DMS153 treated with DMSO at 0.1 percent for 48 hours (cell line): ENCODE data around the gene GPRC5A.
"Not testable (repeated sequence)": the region's sequence is repeated elsewhere in the genome, so short reads cannot be mapped to it uniquely, and the experiment has no call there.

Experiments
- DNase-seq: peaks from one replicate; lab custom pipeline; 2025; ENCODE audit not compliant: unreplicated experiment; lab: John Stamatoyannopoulos, UW

GPRC5A gene

GRCh38 chr12:12891080-12891880 lies at the start of gene GPRC5A:
Gene GPRC5A (plus strand): TSS chr12:12891562. CDS start chr12:12908250, 16,688 bp downstream.
- no peak for DNase-seq

- DNase-seq = no peak
Observed at GRCh38 chr12:12845794-12846243, 45.5 kb upstream of the GPRC5A start.

GRCh38 chr12:12846780-12847179 lies 44.6 kb upstream of the GPRC5A start:
- DNase-seq = not testable (repeated sequence)

GRCh38 chr12:12853435-12853834 lies 37.9 kb upstream of the GPRC5A start:
- DNase-seq = no peak

- DNase-seq = no peak
Observed at GRCh38 chr12:12859690-12860089, 31.7 kb upstream of the GPRC5A start.

GRCh38 chr12:12864243-12864642 lies 27.1 kb upstream of the GPRC5A start:
- DNase-seq = no peak

GRCh38 chr12:12868477-12869235 lies 22.7 kb upstream of the GPRC5A start:
- no peak for DNase-seq

- DNase-seq = no peak
Observed at GRCh38 chr12:12870465-12870864, 20.9 kb upstream of the GPRC5A start.

GRCh38 chr12:12871587-12872138 lies 19.7 kb upstream of the GPRC5A start:
- no peak for DNase-seq

GRCh38 chr12:12872139-12872933 lies 19.0 kb upstream of the GPRC5A start:
- peak; percentile 16 for DNase-seq

- no peak for DNase-seq
Observed at GRCh38 chr12:12872934-12873275, 18.5 kb upstream of the GPRC5A start.

- no peak for DNase-seq
Observed at GRCh38 chr12:12874029-12874428, 17.3 kb upstream of the GPRC5A start.

GRCh38 chr12:12875301-12875700 lies 16.1 kb upstream of the GPRC5A start:
- not testable (repeated sequence) for DNase-seq

GRCh38 chr12:12877153-12877768 lies 14.1 kb upstream of the GPRC5A start:
- DNase-seq = no peak

- DNase-seq = no peak
Observed at GRCh38 chr12:12877781-12878455, 13.4 kb upstream of the GPRC5A start.

- DNase-seq = no peak
Observed at GRCh38 chr12:12880537-12880936, 10.8 kb upstream of the GPRC5A start.

- DNase-seq = no peak
Observed at GRCh38 chr12:12881151-12881909, 10.0 kb upstream of the GPRC5A start.

- DNase-seq = no peak
Observed at GRCh38 chr12:12882288-12882687, 9.1 kb upstream of the GPRC5A start.

- no peak for DNase-seq
Observed at GRCh38 chr12:12883369-12884001, 7.9 kb upstream of the GPRC5A start.
